GM18502 (cell line): ENCODE measurements around the gene DYNC1I1.

Experiments
- ATAC-seq: cut with Tn5 transposase; IDR thresholded peaks from one replicate; pipeline ENCODE4 v1.9.1; 2021; ENCODE audit warnings: mild to moderate bottlenecking; ENCODE audit not compliant: unreplicated experiment, poor library complexity

Gene DYNC1I1

DNA sequence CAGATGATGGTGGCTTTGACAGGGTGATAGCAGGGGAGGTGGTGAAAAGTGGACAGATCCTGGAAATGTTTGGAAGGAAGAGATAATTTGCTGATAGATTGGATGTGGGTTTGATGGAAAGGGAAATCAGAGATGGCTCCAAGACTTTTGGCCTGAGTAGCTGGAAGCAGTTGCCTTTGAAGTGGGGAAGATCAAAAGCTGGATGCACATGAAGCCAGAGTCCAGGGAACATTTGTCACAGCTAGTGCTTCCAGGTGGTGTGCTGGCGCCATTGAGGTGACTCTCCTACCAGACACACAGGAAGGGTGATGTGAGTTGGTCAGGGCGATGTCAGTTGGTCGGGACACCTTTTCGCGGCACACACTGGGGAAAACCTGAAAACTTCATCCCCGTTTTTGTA is 15.9 kb downstream of the DYNC1I1 start:
- ATAC-seq: no peak

DNA sequence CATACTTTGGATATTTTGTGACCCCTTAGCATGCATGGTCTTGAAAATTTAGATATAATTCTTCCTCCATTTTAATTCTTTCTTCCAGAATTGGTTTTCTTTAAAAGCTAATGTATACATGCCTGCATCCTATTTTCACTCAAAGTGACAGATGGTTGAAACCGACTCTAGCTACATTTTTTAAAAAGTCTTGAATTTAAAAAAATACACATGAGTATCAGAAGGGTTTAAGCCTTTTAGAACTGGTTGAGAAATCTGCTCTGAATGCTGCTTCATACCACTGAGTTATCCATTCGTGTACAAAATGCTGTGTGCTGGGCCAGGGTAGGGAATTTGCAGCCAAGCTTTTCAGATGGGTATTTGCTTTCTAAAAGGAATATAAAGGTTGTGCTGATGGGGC is 16.5 kb downstream of the DYNC1I1 start:
- ATAC-seq: no peak

DNA sequence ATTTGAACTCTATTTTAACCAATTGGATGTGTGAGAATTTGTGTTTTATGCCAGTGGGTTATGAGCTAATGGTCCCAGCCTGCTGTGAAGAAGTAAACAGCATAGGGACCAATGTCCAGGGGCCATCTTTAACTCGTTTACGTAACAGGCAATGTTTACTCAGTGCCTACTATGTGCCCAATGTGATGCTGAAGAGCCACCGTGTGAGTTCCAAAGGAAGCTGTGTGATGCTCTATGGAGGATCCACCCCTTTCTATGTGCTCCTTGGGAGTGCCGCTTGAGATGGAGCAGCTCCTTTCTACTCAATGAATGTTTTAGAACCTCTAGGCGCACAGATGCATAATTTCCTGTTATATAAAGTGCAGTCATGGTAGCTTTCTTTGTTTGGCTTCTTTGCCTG is 21.3 kb downstream of the DYNC1I1 start:
- no peak for ATAC-seq

DNA sequence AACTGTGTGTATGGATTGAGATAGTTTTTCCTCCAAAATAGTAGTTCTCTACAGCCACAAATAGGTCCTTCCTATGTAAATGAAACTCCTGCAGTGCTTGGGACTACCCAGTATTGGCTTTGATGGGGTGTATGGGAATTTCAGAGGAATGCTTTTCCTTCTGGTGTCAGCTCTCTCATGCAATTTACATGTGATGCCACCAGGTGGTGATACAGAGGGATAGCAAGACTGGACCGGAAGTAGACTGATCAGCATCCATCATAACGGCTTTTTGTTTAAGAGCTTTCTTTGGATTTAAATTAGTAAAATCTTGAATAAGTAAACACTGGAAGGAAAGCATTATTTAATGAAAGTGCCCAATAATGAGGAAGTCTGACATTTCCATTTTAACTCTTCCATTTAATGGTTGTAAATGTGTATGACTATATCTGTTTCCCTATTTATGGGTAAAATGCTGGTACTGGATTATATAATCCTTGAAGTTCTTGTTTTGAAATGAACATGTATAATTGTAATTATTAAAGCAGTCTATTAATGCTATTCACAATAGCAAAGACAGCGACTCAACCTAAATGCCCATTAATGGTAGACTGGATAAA is 22.7 kb downstream of the DYNC1I1 start:
- peak; percentile 83 for ATAC-seq

DNA sequence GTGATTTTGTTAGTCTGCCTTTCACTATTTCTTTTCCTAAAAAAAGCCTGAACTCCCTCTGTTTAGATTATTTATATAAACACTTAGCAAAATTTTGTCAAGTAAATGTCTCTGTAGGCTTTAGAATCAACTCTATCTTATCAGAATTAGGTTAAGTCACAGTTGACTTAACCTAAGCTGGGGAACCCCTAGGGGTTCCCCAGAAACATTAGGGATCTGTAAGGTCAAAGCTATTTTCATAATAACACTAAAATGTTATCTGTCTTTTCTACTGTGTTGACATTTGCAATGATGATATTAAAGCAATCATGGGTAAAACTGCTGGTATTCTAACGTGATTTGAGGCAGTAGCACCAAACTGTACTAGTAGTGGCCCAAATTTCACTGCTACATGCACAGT is 24.3 kb downstream of the DYNC1I1 start:
- peak; percentile 49 for ATAC-seq

DNA sequence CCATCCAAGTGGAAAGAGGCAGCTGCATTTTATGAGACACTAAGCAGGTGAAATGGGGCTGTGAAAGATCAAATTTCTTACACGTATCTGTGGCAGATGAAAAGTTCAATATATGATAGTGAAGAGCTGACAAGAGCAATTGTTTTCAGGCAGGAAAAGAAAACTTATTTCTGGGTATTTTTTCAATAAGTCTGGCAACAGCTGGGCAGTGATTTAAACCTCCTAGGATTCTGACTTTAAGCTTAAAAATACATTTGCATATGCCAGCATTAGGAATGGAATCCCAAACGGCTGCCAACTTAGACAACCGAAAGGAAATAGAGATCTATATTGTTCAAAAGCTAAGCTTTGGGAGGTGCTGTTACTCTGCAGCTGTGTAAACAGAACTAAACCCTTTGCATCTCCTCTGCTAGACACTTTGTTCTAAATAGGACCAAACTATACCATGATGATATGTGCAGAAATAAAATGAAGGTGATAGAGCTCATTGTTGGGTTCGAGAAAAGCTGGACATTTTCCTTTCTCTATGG is 26.1 kb downstream of the DYNC1I1 start:
- ATAC-seq: no peak

DNA sequence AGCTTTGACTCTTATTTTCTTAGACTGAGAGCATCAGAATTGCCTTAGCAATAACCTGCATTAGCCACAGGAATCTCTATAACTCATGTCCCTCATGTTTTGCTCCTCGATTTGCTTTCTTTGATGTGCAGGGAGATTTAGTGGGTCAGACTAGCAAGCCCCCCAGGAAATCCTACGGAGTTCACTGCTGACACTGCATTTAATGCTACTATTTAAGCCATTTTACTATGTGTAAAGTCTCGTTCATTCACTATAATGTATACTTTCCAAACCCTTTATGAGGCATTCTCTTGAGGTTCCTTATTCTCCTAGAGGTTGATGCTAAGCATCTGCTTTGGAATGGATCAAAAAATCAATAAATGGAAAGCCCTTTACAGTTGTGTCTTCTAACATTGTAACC is 28.4 kb downstream of the DYNC1I1 start:
- ATAC-seq: no peak

DNA sequence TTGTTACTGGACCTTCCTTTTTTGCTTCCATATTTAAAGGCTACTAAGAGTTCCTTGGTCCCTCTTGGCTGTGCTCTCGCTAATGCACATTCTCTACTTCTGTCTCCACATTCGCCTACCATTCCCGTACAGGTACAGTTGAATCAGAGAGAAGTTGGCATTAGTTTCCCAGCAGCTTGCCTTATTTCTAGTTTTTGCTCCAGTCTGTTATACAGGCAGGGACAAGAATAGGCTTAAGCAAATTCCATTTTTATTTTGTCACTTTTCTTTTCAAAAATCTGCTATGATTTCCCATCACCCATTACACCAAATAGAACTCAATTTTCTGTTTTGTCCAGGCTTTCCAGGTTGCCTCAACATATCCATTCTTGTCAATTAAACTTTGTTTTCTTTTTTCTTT is 29.9 kb downstream of the DYNC1I1 start:
- ATAC-seq: no peak

DNA sequence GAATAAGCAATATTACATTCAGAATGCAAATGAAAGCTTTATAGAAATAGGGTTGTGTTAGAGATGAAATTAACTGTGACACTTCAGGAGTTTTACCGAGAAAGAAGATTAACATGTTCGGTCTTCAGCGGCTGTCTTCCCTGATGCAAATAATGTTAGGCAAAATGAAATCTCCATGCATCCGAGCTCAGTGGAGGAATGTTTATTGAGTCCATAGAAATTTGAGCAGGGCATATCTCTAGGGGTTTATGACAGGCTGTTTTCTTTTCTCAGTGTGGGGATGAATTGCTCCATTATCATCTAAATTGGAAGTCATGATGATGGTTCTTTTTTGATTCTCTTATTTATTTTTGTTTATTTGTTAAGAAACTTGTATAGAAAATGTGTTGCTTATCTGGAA is 31.7 kb downstream of the DYNC1I1 start:
- ATAC-seq: no peak

DNA sequence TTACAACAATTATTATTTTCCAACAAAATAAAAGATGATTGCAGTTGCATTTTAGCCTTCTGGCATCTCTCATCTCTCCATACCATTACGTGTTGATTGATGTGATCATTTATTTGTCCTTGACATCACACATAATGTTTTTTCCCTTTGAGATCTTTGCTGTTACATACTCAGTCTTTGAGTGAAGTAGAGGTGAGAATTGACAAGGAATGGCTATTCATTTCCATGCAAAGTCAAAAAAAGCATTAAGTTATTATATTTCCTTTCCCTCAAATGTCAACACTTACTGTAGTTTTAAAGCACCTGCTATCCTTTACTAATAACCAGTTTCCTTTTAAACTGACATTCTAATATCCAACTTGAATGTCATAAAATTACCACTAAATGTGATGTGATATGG is 33.6 kb downstream of the DYNC1I1 start:
- ATAC-seq: no peak

DNA sequence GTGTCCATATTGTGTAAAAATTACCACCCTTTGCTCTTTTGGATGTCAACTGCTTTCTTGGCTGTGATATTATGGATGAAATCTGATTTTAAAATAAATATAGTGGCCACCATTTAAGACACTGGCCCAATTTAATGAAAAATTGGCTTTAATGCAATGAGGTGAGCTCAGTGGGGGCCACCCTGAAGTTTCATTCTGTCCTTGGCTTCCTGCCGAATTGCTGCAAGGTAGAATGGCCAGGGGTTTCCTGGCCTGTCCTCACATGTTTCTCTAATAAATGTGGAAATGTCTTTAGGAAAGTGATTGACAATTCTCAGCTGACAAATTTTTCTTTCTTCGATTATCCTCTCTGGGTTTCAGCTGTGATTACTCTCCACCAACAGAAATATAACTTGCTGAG is 36.0 kb downstream of the DYNC1I1 start:
- ATAC-seq: no peak

DNA sequence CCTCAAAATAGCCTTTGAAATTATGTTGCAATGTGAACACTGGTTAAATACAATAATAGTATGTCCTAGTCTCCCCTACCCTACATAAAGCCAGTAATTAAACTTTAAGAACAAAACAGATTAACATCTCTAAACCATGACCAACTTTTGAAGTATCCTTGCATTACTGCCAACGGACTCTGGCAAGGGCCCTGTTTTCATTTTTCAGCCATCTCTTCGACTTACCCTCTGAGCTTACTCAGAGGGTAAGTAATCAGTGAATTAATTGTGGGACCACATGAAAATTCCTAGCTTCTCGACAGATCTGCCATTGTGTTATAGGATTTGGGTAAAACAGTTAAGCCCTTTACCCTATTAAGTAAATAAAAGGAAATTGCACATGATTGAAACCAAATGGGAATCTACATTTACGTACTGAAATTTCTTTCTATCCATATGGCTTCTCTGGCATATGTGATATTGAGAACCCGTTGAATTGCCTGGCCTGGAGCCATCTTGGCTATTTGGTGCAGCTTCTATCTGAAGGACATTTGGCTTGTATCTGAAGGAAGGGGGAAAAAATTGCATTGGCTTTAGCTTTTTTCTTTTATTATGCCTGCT is 39.6 kb downstream of the DYNC1I1 start:
- no peak for ATAC-seq

DNA sequence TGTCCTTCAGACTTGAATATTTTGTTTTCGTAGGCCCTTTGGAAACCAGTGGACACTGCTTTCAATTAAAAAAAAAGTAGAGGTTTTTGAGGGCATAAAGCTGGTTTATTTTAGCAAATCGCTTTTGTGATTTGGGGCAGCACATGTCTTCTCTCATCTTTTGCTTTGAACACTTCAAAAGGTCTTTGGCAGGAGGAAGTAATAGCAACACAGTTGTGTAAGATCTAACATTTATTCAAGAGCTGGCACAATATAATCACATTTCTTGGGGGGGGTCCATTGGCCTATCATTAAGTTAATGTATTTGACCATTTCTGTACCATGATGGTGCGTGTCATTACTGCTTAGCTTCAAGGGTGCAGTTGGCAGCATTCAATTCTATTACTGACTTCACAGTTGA is 42.4 kb downstream of the DYNC1I1 start:
- no peak for ATAC-seq

DNA sequence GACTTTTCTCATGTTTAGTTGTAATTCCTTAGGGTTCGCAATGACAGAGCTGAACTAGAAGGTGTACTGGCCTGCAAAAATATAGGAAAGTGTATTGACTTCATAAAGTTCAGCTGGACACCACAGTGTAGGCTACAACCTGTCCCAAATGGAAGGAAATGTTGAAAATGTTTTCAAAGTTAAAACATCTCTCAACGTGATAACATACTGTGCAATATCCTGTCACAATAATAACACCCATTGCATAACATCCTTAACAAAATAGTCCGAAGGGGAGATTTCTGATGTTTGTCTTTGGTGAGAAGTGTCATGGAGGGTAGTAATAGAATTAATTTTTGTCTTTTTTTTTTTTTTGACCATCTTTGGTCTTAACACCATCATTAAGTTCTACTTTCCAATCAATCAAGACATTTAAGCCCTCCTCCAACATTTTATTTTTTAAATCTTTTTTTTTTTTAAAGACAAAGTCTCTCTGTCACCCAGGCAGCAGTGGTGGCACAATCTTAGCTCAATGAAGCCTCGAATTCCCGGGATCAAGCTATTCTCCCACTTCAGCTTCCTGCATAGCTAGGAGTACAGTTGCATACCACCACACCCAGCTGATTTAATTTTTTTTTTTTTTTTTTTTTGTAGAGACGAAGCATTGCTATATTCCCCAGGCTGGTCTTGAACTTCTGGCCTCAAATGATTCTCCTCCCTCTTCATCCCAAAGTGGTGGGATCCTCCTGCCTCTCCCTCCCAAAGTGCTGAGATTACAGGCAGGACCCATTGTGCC is 45.7 kb downstream of the DYNC1I1 start:
- ATAC-seq: no peak

DNA sequence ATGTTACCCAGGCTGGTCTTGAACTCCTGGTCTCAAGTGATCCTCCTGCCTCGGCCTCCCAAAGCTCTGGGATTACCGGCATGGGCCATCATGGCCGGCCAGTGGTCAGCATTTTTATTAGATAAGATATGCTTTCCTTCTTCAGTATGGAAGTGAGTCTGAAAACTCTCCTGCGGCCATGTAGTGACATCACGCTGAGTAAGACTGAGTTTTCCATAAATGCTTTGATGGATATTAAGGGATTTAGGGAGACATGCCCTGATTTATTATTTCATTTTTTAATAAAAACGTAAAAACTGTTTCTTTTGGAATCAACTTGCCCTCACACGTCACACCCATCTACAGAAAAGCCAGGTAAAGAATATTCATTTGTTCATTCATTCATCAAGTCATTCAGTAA is 48.4 kb downstream of the DYNC1I1 start:
- ATAC-seq: no peak

DNA sequence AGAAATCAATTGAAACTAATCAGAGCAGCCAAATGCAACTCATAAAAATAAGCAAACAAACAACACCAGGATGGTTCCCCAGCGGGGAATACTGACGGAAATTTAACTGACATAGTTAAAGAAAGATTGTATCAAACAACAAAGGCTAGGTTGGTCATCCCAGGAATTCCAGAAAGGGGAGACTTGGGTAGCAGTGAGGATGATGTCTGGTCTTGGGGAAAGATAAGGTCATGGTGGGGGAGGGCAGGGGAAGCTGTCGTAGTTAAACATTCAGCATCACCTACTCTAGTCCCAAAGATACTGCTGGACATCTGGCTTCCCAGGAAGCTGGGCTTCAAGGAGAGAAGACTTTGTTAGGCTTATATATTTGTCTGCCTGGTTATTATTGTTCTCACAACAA is 50.4 kb downstream of the DYNC1I1 start:
- no peak for ATAC-seq

DNA sequence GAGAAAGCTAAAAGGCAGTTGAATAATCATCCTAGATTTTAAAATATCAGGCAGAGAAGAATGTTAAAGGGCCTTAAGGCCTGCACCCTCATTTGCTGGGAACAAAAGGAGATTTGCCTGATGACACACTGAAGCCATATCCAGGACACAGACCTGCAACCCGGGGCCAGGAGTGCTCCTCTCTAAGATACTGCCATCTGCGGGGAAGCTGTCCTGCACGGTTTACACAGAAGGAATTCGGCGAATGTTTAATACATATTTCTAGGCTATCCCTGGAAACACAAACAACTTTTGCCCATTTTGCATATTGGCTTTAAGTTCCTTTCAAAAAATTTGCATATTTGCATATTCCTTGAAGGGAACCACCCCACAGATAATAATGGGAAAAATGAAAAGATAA is 52.3 kb downstream of the DYNC1I1 start:
- no peak for ATAC-seq

DNA sequence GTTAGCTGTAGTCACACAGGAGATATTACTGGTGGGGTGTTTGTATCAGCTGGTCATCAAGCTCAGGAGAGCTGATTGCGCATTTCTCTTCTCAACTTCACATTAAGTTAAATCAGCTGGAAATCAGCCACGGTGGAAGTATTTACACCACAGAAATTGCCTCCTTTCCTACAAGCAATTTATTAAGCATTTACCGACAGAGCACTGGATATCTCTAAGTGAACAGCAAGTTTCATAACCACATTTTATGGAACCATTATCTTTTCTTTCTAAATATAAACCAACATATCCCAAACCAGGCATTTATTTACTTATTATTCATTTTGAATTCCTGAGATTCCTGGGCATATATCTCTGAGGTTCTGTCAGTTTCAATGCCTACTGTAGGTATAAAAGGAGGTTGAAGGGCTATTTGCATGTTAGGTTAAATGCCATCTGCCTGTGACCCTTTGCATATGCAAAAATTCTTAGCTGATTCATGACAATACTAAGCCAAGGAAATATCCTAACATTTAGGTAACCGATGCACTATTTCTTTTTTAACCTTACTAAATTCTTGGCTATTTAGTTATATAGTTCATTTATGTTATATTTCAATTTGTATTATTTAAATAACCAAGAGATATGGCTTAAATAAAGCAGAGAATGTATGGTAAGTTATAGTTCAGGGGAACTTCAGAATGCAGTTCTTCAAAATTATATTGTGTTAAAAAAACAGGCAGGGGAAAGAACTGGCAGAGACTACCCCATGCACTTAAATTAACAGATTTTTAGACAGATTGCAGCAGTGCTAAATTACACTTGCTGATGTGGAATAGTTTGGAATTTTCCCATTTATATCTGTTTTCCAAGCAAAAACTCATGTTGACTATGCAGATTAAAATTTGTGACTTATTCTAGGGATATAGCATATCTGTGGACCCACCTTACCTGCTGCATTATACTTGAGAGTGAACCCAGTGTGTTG is 56.8 kb downstream of the DYNC1I1 start:
- no peak for ATAC-seq

DNA sequence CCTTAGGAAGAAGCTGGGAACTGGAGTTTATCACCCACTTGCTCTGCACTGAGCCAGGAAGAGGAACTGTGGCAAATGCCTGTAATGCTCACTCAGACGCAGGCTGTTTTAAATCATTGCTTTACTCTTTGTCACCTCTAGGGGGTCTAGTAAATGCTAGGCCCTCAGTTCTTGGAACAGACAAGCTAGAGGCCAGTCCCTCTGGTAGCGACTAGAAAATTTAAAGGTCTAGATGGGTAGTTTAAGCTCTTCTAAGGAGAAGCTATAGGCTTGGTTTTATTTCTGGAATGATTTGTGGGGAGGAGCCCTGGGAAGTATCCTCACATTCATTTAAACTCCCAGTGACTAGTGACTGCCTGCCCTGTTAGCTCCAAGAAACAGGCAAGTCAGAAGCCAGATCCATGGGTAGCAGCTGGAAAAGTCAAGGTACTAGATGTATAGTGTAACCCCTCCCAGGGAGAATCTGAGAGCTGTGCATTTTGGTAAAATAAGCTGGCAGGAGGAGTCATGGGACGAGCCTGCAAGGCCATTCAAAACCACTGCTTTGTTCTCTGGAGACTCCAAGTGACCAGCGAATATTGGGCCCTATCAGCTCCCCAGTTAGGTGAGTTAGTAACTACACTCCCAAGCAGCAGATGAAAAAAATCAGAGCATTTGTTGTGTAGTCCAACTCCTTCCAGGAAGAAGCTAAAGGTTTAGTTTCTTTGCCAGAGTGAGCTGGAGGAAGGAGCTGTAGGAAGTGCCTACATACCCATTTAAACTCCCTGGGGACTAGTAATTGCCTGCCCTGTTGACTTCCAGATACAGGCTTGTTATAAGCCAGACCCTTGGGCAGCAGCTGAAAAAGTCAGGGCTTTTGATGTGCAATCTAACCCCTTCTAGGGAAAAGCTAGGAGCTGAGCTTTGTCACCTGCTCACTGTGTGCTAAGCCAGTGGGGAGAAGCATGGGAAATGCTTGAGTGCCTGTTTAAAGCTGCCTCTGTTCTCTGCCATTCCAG is 68.9 kb downstream of the DYNC1I1 start:
- ATAC-seq: peak; percentile 91
